ENCODE data around the gene LGALS7B. TPM values are rescaled to one million over a fixed set of nuclear protein-coding genes. Genes with fewer than 3 reads are reported as not detected.
"Not testable (repeated sequence)": the region's sequence is repeated elsewhere in the genome, so short reads cannot be mapped to it uniquely, and the experiment has no call there.

The LGALS7B gene
- total RNA-seq, 1 donor from 2014 or later, result 4.4 TPM

DNA sequence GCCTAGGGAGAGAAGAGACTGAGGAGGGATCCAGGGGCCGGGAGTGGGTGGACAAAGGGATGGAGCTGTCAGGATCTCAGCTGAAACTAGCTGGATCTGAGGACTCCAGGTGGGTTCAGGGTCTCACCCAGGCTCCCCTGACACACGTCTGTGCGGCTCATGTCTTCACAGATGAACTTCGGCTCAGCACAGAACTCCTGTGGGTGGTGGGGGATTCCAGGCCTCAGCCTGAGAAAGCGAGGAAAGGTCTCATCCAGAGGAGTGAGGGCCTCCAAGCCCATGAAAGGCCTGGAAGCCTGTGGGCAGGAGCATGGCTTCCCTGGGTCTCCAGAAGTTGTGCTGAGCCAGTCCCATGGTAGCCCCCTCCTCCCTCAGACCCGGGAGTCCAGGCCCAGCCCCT is 46.1 kb upstream of the LGALS7B start:
- DNase-seq (ENCODE audit: low read depth), result no peak
- TF ChIP-seq, protein P1, sequence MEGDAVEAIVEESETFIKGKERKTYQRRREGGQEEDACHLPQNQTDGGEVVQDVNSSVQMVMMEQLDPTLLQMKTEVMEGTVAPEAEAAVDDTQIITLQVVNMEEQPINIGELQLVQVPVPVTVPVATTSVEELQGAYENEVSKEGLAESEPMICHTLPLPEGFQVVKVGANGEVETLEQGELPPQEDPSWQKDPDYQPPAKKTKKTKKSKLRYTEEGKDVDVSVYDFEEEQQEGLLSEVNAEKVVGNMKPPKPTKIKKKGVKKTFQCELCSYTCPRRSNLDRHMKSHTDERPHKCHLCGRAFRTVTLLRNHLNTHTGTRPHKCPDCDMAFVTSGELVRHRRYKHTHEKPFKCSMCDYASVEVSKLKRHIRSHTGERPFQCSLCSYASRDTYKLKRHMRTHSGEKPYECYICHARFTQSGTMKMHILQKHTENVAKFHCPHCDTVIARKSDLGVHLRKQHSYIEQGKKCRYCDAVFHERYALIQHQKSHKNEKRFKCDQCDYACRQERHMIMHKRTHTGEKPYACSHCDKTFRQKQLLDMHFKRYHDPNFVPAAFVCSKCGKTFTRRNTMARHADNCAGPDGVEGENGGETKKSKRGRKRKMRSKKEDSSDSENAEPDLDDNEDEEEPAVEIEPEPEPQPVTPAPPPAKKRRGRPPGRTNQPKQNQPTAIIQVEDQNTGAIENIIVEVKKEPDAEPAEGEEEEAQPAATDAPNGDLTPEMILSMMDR (conservative IDR thresholded peaks at IDR 0.05; ENCODE audit: low read depth, low read length), result no peak

DNA sequence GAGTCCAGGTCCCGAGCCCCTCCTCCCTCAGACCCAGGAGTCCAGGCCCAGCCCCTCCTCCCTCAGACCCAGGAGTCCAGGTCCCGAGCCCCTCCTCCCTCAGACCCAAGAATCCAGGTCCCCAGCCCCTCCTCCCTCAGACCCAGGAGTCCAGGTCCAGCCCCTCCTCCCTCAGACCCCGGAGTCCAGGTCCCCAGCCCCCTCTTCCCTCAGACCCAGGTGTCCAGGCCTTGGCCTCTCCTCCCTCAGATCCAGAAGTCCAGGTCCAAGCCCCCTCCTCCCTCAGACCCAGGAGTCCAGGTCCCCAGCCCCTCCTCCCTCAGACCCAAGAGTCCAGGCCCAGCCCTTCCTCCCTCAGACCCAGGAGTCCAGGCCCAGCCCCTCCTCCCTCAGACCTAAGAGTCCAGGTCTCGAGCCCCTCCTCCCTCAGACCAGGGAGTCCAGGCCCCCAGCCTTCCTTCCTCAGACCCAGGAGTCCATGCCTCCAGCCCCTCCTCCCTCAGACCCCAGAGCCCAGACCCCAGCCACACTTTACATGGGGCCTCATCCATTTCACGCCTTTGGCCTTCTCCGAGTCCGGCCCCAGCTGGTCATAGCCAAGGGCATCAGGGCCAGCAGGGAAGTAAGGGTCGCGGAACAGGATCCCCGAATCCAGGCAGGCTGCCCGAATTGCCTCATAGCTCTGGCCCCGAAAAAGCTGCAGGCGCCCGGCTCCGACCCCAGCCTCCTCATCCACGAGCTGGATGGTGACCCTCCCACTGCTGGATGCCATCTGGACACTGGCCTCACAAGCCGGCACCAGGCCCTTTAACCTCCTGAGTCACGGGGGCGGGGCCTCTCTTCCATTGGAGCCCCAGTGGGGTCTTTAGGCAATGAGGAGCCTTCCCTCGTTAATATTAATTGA is 45.4 kb upstream of the LGALS7B start:
- DNase-seq (ENCODE audit: low read depth), result no peak

More for the DNA sequence above, 46.1 kb upstream of the LGALS7B start:
- H3K4me3 ChIP-seq (ENCODE audit: low read depth, low read length), result no peak overlapping the region

DNA sequence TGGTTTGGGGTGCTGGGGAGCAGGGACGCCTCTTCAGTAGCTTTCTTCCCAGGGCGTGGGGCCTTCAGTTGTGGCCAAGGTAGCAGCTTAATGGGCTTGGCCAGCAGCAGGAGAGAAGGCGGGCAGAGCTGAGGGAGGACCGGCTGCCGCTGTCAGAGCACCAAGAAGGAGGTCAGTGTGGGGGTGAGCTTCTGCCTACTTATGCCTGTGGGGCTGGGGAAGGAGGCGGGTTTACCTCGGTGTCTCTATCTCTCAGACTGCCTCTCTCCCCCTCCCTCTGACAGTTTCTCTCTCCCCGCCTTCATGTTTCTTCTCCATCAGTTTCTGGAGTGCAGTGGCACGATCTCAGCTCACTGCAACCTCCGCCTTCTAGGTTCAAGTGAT is 44.7 kb upstream of the LGALS7B start, which contains the start of gene CAPN12:
Gene CAPN12 (minus strand): TSS at position 177 of the 384 bp plus-strand sequence. CDS start 309 bp downstream, outside the sequence.
- H3K4me3 ChIP-seq (ENCODE audit: low read depth, low read length), result no peak within 1 kb of the TSS
- TF ChIP-seq, protein P1 (conservative IDR thresholded peaks at IDR 0.05; ENCODE audit: low read depth, low read length), result no peak
- DNase-seq (ENCODE audit: low read depth), result no peak

More for the DNA sequence above, 45.4 kb upstream of the LGALS7B start:
- TF ChIP-seq, protein P1 (conservative IDR thresholded peaks at IDR 0.05; ENCODE audit: low read depth, low read length), result no peak
- no peak overlapping the region for H3K4me3 ChIP-seq (ENCODE audit: low read depth, low read length)

DNA sequence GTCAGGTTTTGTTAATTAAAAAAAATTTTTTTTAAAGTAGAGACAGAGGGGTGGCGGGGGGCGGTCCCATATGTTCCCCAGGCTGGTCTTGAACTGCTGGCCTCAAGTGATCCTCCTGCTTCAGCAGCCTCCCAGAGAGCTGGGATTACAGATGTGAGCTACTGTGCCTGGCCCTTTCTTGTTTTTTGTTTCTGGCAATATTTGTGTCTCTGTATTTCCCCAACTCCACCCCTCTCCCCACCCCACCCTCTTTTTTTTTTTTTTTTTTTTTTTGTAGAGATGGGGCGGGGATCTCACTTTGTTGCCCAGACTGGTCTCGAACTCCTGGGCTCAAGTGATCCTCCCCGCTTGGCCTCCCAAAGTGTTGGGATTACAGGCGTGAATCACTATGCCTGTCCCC is 44.1 kb upstream of the LGALS7B start:
- no peak for DNase-seq (ENCODE audit: low read depth)
- H3K4me3 ChIP-seq (ENCODE audit: low read depth, low read length), result no peak overlapping the region
- TF ChIP-seq, protein P1 (conservative IDR thresholded peaks at IDR 0.05; ENCODE audit: low read depth, low read length), result no peak

DNA sequence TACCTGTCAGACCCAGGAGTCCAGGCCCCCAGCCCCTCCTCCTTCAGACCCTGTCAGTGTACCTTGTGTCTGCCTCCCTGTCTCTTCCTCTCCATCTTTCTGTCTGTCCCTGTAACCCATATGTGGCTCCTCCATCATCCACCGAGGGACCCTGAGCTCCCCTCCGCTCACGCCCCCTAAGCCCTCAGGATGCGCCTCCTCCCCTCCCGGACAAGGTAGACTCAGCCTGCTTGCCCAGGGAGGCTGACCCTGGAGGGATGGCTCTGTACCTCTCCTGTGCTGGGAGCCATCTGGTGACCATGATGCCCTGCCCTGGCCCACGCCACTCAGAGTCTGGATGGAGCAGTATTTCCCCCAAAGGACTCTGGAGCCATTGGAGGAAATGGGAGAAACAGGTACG is 43.7 kb upstream of the LGALS7B start:
- TF ChIP-seq, protein P1 (conservative IDR thresholded peaks at IDR 0.05; ENCODE audit: low read depth, low read length), result no peak
- H3K4me3 ChIP-seq (ENCODE audit: low read depth, low read length), result no peak overlapping the region
- DNase-seq (ENCODE audit: low read depth), result no peak

DNA sequence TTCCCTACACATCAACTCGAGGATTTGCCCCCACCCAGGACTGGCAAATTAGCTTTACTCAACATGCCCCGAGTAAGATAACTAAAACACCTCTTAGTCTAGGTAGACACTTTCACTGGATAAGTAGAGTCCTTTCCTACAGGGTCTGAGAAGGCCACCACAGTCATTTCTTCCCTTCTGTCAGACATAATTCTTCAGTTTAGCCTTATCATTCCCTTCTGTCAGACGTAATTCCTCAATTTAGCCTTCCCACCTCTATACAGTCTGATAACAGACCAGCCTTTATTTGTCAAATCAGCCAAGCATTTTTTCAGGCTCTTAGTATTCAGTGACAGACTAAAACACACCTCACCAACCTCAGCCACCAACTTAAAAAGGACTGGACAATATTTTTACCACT is 35.2 kb upstream of the LGALS7B start:
- DNase-seq (ENCODE audit: low read depth); H3K4me3 ChIP-seq (ENCODE audit: low read depth, low read length): not testable (repeated sequence)

DNA sequence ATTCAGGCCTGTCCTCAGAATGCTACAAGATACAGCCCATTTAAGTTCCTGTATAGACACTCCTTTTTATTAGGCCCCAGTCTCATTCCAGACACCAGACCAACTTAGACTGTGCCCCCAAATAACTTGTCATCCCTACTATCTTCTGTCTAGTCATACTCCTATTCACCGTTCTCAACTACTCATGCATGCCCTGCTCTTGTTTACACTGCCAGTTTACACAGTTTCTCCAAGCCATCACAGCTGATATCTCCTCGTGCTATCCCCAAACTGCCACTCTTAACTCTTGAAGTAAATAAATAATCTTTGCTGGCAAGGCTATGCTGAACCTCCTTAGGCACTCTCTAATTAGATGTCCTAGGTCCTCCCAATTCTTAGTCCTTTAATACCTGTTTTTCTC is 34.8 kb upstream of the LGALS7B start:
- H3K4me3 ChIP-seq (ENCODE audit: low read depth, low read length); DNase-seq (ENCODE audit: low read depth): not testable (repeated sequence)

DNA sequence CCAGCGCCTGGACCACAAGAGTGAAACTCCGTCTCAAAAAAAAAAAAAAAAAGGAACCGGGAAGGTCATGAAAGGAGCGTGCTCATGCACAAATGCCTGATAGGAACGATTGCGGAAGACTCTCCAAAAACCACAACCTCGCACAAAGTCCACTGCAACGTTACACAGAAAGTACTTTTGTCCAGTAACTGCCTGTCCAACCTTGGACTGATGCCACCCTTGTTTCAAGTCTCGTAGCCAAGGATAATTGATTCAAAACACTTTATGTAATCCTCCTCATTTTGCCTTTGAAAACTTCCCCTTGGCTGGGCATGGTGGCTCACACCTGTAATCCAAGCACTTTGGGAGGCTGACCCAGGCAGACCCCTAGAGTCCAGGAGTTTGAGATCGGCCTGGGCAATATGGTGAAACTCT is 29.4 kb upstream of the LGALS7B start:
- no peak overlapping the region for H3K4me3 ChIP-seq (ENCODE audit: low read depth, low read length)
- DNase-seq (ENCODE audit: low read depth), result peak; percentile 72
- TF ChIP-seq, protein P1 (conservative IDR thresholded peaks at IDR 0.05; ENCODE audit: low read depth, low read length), result no peak

DNA sequence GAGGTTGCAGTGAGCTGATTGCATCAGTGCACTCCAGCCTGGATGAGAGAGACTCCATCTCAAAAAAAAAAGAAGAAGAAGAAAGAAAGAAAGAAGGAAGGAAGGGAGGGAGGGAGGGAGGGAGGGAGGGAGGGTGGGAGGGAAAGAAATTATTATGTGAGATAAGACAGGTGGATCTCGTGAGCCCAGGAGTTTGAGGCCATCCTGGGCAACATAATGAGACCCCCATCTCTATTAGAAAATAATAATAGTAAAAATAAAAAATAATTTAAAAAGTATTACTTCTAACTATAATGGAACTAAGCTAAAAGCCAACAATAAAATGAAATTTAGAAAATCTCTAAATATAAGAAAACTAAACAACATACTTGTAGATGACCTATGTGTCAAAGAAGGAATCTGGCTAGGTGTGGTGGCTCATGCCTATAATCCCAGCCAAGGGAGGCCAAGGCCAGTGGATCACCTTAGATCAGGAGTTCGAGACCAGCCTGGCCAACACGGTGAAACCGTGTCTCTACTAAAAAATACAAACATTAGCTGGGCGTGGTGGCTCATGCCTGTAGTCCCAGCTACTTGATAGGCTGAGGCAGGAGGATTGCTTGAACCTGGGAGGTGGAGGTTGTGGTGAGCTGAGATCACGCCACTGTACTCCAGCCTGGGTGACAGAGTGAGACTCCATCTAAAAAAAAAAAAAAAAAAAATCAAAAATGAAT is 28.0 kb upstream of the LGALS7B start:
- not testable (repeated sequence) for DNase-seq (ENCODE audit: low read depth); H3K4me3 ChIP-seq (ENCODE audit: low read depth, low read length)

DNA sequence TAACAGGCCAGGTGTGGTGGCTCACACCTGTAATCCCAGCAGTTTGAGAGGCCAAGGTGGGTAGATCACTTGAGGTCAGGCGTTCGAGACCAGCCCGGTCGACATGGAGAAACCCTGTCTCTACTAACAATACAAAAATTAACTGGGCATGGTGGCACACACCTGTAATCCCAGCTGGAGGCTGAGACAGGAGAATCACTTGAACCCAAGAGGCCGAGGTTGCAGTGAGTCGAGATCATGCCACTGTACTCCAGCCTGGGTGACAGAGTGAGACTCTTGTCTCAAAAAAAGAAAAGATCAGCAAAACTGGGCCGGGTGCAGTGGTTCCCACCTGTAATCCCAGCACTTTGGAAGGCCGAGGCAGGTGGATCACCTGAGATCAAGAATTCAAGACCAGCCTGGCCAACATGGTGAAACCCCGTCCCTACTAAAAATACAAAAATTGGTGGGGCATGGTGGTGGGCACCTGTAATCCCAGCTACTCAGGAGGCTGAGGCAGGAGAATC is 27.1 kb upstream of the LGALS7B start:
- H3K4me3 ChIP-seq (ENCODE audit: low read depth, low read length); DNase-seq (ENCODE audit: low read depth): not testable (repeated sequence)

All from epithelial cell of proximal tubule (primary cell).